ENCODE data around the gene CNTNAP5. TPM values are rescaled to one million over a fixed set of nuclear protein-coding genes. Genes with fewer than 3 reads are reported as not detected.

CNTNAP5 gene
- total RNA-seq, 1 experiment from 2014 or later, result 0.78 TPM

DNA sequence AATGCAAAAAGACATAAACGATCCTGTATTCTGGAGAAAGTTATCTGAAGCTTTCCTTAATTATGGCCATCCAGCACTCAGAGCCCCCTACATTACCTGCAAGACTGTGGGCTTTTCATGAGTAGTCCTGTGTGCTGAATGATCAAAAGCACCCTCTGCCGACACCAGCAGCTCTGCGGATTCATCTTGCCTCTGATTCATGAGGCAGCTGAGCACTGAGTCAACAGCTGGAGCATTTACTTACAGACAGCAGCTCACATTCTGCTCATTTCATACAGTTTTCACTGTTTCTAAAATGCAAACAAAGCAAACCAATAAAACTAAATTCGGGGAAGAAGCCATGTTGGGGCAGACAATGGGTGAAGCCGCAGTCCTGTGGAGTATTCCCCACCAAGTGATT, 886.5 kb downstream of the CNTNAP5 start:
- H4K20me1 ChIP-seq (ENCODE audit: insufficient read depth, low read depth, low read length), result no peaks in the 10 kb centered on the region

GRCh38 chr2:124913868-124914267, 888.8 kb downstream of the CNTNAP5 start:
- no peak for DNase-seq
- H3K9ac ChIP-seq (ENCODE audit: low read length), result no peak overlapping the region
- H3K4me3 ChIP-seq (ENCODE audit: low read length), result no peak overlapping the region
- no peak overlapping the region for H2AFZ ChIP-seq (ENCODE audit: low read length)
- no peaks in the 10 kb centered on the region for H3K36me3 ChIP-seq (ENCODE audit: insufficient read depth, low read length)
- H3K9me3 ChIP-seq (ENCODE audit: low read length), result no peaks in the 10 kb centered on the region
- H3K27me3 ChIP-seq (ENCODE audit: low read length), result no peaks in the 10 kb centered on the region
- H3K27ac ChIP-seq (ENCODE audit: low read length), result no peak overlapping the region
- H3K9me2 ChIP-seq (replicated peaks; ENCODE audit: insufficient read depth, low read length), result no peaks in the 10 kb centered on the region
- no peaks in the 10 kb centered on the region for H3K79me2 ChIP-seq (ENCODE audit: low read length)
- no peak overlapping the region for H3K4me2 ChIP-seq (ENCODE audit: low read depth, low read length, poor library complexity, severe bottlenecking)
- no peaks in the 10 kb centered on the region for H3K4me1 ChIP-seq (ENCODE audit: low read length)
- no peaks in the 10 kb centered on the region for H4K20me1 ChIP-seq (ENCODE audit: insufficient read depth, low read depth, low read length)

More for the DNA sequence above, 886.5 kb downstream of the CNTNAP5 start:
- Histone ChIP-seq H3K4me3 (ENCODE audit: low read length) (no peak overlapping the region), H3K36me3 (ENCODE audit: insufficient read depth, low read length) (no peaks in the 10 kb centered on the region), H3K4me2 (ENCODE audit: low read depth, low read length, poor library complexity, severe bottlenecking) (no peak overlapping the region), H3K27ac (ENCODE audit: low read length) (no peak overlapping the region), H3K9me3 (ENCODE audit: low read length) (no peaks in the 10 kb centered on the region), H2AFZ (ENCODE audit: low read length) (no peak overlapping the region), H3K9ac (ENCODE audit: low read length) (no peak overlapping the region), H3K4me1 (ENCODE audit: low read length) (no peaks in the 10 kb centered on the region), H3K9me2 (replicated peaks; ENCODE audit: insufficient read depth, low read length) (no peaks in the 10 kb centered on the region), H3K27me3 (ENCODE audit: low read length) (no peaks in the 10 kb centered on the region), H3K79me2 (ENCODE audit: low read length) (no peaks in the 10 kb centered on the region)
- DNase-seq, result no peak

GRCh38 chr2:124915567-124915966, 890.5 kb downstream of the CNTNAP5 start:
- no peaks in the 10 kb centered on the region for H3K79me2 ChIP-seq (ENCODE audit: low read length)
- no peak overlapping the region for H3K4me3 ChIP-seq (ENCODE audit: low read length)
- DNase-seq, result peak; percentile 54
- H3K36me3 ChIP-seq (ENCODE audit: insufficient read depth, low read length), result no peaks in the 10 kb centered on the region
- H3K27ac ChIP-seq (ENCODE audit: low read length), result no peak overlapping the region
- H3K4me1 ChIP-seq (ENCODE audit: low read length), result no peaks in the 10 kb centered on the region
- no peak overlapping the region for H3K4me2 ChIP-seq (ENCODE audit: low read depth, low read length, poor library complexity, severe bottlenecking)
- H2AFZ ChIP-seq (ENCODE audit: low read length), result no peak overlapping the region
- H3K9ac ChIP-seq (ENCODE audit: low read length), result no peak overlapping the region
- no peaks in the 10 kb centered on the region for H3K9me2 ChIP-seq (replicated peaks; ENCODE audit: insufficient read depth, low read length)
- no peaks in the 10 kb centered on the region for H3K9me3 ChIP-seq (ENCODE audit: low read length)
- H3K27me3 ChIP-seq (ENCODE audit: low read length), result no peaks in the 10 kb centered on the region
- H4K20me1 ChIP-seq (ENCODE audit: insufficient read depth, low read depth, low read length), result no peaks in the 10 kb centered on the region

DNA sequence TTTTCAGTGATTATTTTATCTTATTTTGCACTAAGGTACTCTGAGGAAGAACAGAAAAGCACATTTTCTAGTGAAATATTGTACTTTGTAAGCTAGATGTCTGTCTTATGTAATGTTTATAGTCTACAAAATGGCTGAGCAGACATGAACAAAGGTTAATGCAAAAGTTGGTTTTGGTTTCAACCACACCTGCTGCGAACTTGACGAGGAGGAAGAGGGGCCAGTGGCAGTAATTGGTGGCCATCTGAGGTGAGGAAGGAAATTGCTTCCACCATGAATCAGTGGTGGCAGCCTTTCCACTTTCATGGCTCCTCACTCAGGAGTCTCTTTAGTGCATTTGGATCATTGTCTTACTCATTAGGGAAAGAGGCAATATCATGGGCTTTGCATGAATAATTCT, 894.2 kb downstream of the CNTNAP5 start:
- Histone ChIP-seq H3K9me2 (replicated peaks; ENCODE audit: insufficient read depth, low read length) (no peaks in the 10 kb centered on the region), H3K79me2 (ENCODE audit: low read length) (no peaks in the 10 kb centered on the region), H3K4me1 (ENCODE audit: low read length) (no peaks in the 10 kb centered on the region), H3K36me3 (ENCODE audit: insufficient read depth, low read length) (no peaks in the 10 kb centered on the region), H4K20me1 (ENCODE audit: insufficient read depth, low read depth, low read length) (no peaks in the 10 kb centered on the region), H3K4me2 (ENCODE audit: low read depth, low read length, poor library complexity, severe bottlenecking) (no peak overlapping the region), H3K4me3 (ENCODE audit: low read length) (no peak overlapping the region), H3K27ac (ENCODE audit: low read length) (no peak overlapping the region), H3K9me3 (ENCODE audit: low read length) (no peaks in the 10 kb centered on the region), H2AFZ (ENCODE audit: low read length) (no peak overlapping the region), H3K27me3 (ENCODE audit: low read length) (no peaks in the 10 kb centered on the region), H3K9ac (ENCODE audit: low read length) (no peak overlapping the region)
- no peak for DNase-seq

GRCh38 chr2:124920448-124920847, 895.4 kb downstream of the CNTNAP5 start:
- Histone ChIP-seq H3K9me3 (ENCODE audit: low read length) (no peaks in the 10 kb centered on the region), H3K4me1 (ENCODE audit: low read length) (no peaks in the 10 kb centered on the region), H3K9me2 (replicated peaks; ENCODE audit: insufficient read depth, low read length) (no peaks in the 10 kb centered on the region), H4K20me1 (ENCODE audit: insufficient read depth, low read depth, low read length) (no peaks in the 10 kb centered on the region), H3K27me3 (ENCODE audit: low read length) (peaks cover 3% of the 10 kb centered on the region; the same call in 1 of the 2 replicates), H3K9ac (ENCODE audit: low read length) (no peak overlapping the region), H3K36me3 (ENCODE audit: insufficient read depth, low read length) (no peaks in the 10 kb centered on the region), H3K27ac (ENCODE audit: low read length) (no peak overlapping the region), H3K4me3 (ENCODE audit: low read length) (no peak overlapping the region), H3K79me2 (ENCODE audit: low read length) (no peaks in the 10 kb centered on the region), H3K4me2 (ENCODE audit: low read depth, low read length, poor library complexity, severe bottlenecking) (no peak overlapping the region), H2AFZ (ENCODE audit: low read length) (no peak overlapping the region)
- DNase-seq, result no peak

- Histone ChIP-seq H4K20me1 (ENCODE audit: insufficient read depth, low read depth, low read length) (no peaks in the 10 kb centered on the region), H2AFZ (ENCODE audit: low read length) (no peak overlapping the region), H3K79me2 (ENCODE audit: low read length) (no peaks in the 10 kb centered on the region), H3K4me2 (ENCODE audit: low read depth, low read length, poor library complexity, severe bottlenecking) (no peak overlapping the region), H3K9me2 (replicated peaks; ENCODE audit: insufficient read depth, low read length) (no peaks in the 10 kb centered on the region), H3K4me3 (ENCODE audit: low read length) (no peak overlapping the region), H3K9ac (ENCODE audit: low read length) (no peak overlapping the region), H3K27me3 (ENCODE audit: low read length) (peaks cover 3% of the 10 kb centered on the region; the same call in 1 of the 2 replicates), H3K36me3 (ENCODE audit: insufficient read depth, low read length) (no peaks in the 10 kb centered on the region), H3K27ac (ENCODE audit: low read length) (no peak overlapping the region), H3K9me3 (ENCODE audit: low read length) (no peaks in the 10 kb centered on the region), H3K4me1 (ENCODE audit: low read length) (no peaks in the 10 kb centered on the region)
- DNase-seq, result no peak
These were observed 896.1 kb downstream of the CNTNAP5 start for GRCh38 chr2:124921191-124921590.

- Histone ChIP-seq H2AFZ (ENCODE audit: low read length) (no peak overlapping the region), H3K4me3 (ENCODE audit: low read length) (no peak overlapping the region), H3K27ac (ENCODE audit: low read length) (no peak overlapping the region), H3K4me2 (ENCODE audit: low read depth, low read length, poor library complexity, severe bottlenecking) (no peak overlapping the region), H3K9ac (ENCODE audit: low read length) (no peak overlapping the region), H3K9me3 (ENCODE audit: low read length) (0 out of 2 replicates have a peak, but pooled peaks cover 2% of the 10 kb centered on the region), H3K79me2 (ENCODE audit: low read length) (no peaks in the 10 kb centered on the region), H3K36me3 (ENCODE audit: insufficient read depth, low read length) (no peaks in the 10 kb centered on the region), H3K9me2 (replicated peaks; ENCODE audit: insufficient read depth, low read length) (no peaks in the 10 kb centered on the region), H3K4me1 (ENCODE audit: low read length) (no peaks in the 10 kb centered on the region), H4K20me1 (ENCODE audit: insufficient read depth, low read depth, low read length) (no peaks in the 10 kb centered on the region), H3K27me3 (ENCODE audit: low read length) (peaks cover 3% of the 10 kb centered on the region; the same call in 1 of the 2 replicates)
- no peak for DNase-seq
These were observed 898.0 kb downstream of the CNTNAP5 start for GRCh38 chr2:124923097-124923496.

DNA sequence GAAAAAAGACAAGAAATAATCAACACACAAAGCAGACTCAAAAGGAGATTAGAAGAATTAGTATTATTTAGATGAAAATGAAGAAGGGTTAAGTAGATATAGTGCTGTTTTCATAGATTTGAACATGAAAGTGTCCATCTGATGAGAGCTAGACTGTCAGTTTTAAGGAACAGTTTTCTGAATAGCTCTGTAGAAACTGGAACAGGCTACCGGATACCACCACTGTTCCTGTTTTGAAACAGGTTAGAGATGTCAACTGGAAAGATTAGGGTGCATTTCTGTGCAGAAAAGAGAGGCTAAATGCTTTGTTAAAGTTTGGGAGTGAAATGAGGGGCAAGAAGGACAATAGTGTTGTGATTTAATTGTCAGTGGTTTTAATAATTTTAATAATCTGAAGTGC, 908.8 kb downstream of the CNTNAP5 start:
- H3K27me3 ChIP-seq (ENCODE audit: low read length), result no peaks in the 10 kb centered on the region
- H2AFZ ChIP-seq (ENCODE audit: low read length), result no peak overlapping the region
- no peak overlapping the region for H3K4me2 ChIP-seq (ENCODE audit: low read depth, low read length, poor library complexity, severe bottlenecking)
- no peaks in the 10 kb centered on the region for H3K9me2 ChIP-seq (replicated peaks; ENCODE audit: insufficient read depth, low read length)
- H3K9ac ChIP-seq (ENCODE audit: low read length), result no peak overlapping the region
- no peaks in the 10 kb centered on the region for H3K9me3 ChIP-seq (ENCODE audit: low read length)
- H4K20me1 ChIP-seq (ENCODE audit: insufficient read depth, low read depth, low read length), result no peaks in the 10 kb centered on the region
- no peaks in the 10 kb centered on the region for H3K79me2 ChIP-seq (ENCODE audit: low read length)
- no peak overlapping the region for H3K4me3 ChIP-seq (ENCODE audit: low read length)
- H3K36me3 ChIP-seq (ENCODE audit: insufficient read depth, low read length), result no peaks in the 10 kb centered on the region
- no peak overlapping the region for H3K27ac ChIP-seq (ENCODE audit: low read length)
- no peaks in the 10 kb centered on the region for H3K4me1 ChIP-seq (ENCODE audit: low read length)
- no peak for DNase-seq

- no peaks in the 10 kb centered on the region for H3K27me3 ChIP-seq (ENCODE audit: low read length)
- no peaks in the 10 kb centered on the region for H3K36me3 ChIP-seq (ENCODE audit: insufficient read depth, low read length)
- no peak overlapping the region for H3K9ac ChIP-seq (ENCODE audit: low read length)
- H3K4me1 ChIP-seq (ENCODE audit: low read length), result no peaks in the 10 kb centered on the region
- no peak overlapping the region for H3K4me3 ChIP-seq (ENCODE audit: low read length)
- H3K9me3 ChIP-seq (ENCODE audit: low read length), result no peaks in the 10 kb centered on the region
- no peaks in the 10 kb centered on the region for H3K9me2 ChIP-seq (replicated peaks; ENCODE audit: insufficient read depth, low read length)
- H3K27ac ChIP-seq (ENCODE audit: low read length), result no peak overlapping the region
- no peaks in the 10 kb centered on the region for H4K20me1 ChIP-seq (ENCODE audit: insufficient read depth, low read depth, low read length)
- no peak for DNase-seq
- H3K4me2 ChIP-seq (ENCODE audit: low read depth, low read length, poor library complexity, severe bottlenecking), result no peak overlapping the region
- no peak overlapping the region for H2AFZ ChIP-seq (ENCODE audit: low read length)
- no peaks in the 10 kb centered on the region for H3K79me2 ChIP-seq (ENCODE audit: low read length)
These were observed 928.8 kb downstream of the CNTNAP5 start for GRCh38 chr2:124953921-124954320.
